Measurements from ENCODE around the gene IGF1R.

Gene IGF1R

GRCh38 chr15:98682992-98683701 is 34.8 kb downstream of the IGF1R start:
- H3K9me3 ChIP-seq (ENCODE audit: insufficient read depth, low read length), result no peaks in the 10 kb centered on the region
- no peak overlapping the region for H3K4me2 ChIP-seq (ENCODE audit: low read length)
- H3K4me3 ChIP-seq (ENCODE audit: low read length), result no peak overlapping the region
- no peaks in the 10 kb centered on the region for H3K27me3 ChIP-seq (ENCODE audit: low read depth, low read length)
- H3K36me3 ChIP-seq (replicated peaks; ENCODE audit: low read depth, low read length), result no peaks in the 10 kb centered on the region
- TF ChIP-seq EZH2phosphoT487 (IDR thresholded peaks at IDR 0.05; ENCODE audit: low read depth) (no peak), CTCF (IDR thresholded peaks at IDR 0.05; ENCODE audit: low read depth, low read length) (no peak)
- peaks cover 12% of the 10 kb centered on the region; the same call in 1 of the 2 replicates for H4K20me1 ChIP-seq (ENCODE audit: insufficient read depth, low read length)
- H3K4me1 ChIP-seq (ENCODE audit: low read length), result peaks cover 2% of the 10 kb centered on the region; the same call in 1 of the 2 replicates
- peaks cover 17% of the 10 kb centered on the region for H3K79me2 ChIP-seq (ENCODE audit: low read length)
- H3K9ac ChIP-seq (ENCODE audit: low read length), result no peak overlapping the region
- no peak overlapping the region for H2AFZ ChIP-seq (ENCODE audit: low read depth, low read length)
- H3K27ac ChIP-seq (ENCODE audit: low read length), result no peak overlapping the region

- Histone ChIP-seq H3K4me3 (ENCODE audit: low read length) (no peak overlapping the region), H3K4me1 (ENCODE audit: low read length) (peaks cover 5% of the 10 kb centered on the region; the same call in 1 of the 2 replicates), H3K9ac (ENCODE audit: low read length) (no peak overlapping the region), H3K79me2 (ENCODE audit: low read length) (peaks cover 20% of the 10 kb centered on the region), H3K27me3 (ENCODE audit: low read depth, low read length) (no peaks in the 10 kb centered on the region), H4K20me1 (ENCODE audit: insufficient read depth, low read length) (peaks cover 14% of the 10 kb centered on the region; the same call in 1 of the 2 replicates), H3K36me3 (replicated peaks; ENCODE audit: low read depth, low read length) (no peaks in the 10 kb centered on the region), H3K27ac (ENCODE audit: low read length) (no peak overlapping the region), H3K4me2 (ENCODE audit: low read length) (no peak overlapping the region), H3K9me3 (ENCODE audit: insufficient read depth, low read length) (no peaks in the 10 kb centered on the region), H2AFZ (ENCODE audit: low read depth, low read length) (no peak overlapping the region)
- TF ChIP-seq EZH2phosphoT487 (IDR thresholded peaks at IDR 0.05; ENCODE audit: low read depth) (no peak), CTCF (IDR thresholded peaks at IDR 0.05; ENCODE audit: low read depth, low read length) (no peak)
Measured at GRCh38 chr15:98683831-98684230, 35.5 kb downstream of the IGF1R start.

- no peaks in the 10 kb centered on the region for H3K9me3 ChIP-seq (ENCODE audit: insufficient read depth, low read length)
- H3K4me1 ChIP-seq (ENCODE audit: low read length), result peaks cover 5% of the 10 kb centered on the region; the same call in 1 of the 2 replicates
- peaks cover 20% of the 10 kb centered on the region for H3K79me2 ChIP-seq (ENCODE audit: low read length)
- H3K27ac ChIP-seq (ENCODE audit: low read length), result no peak overlapping the region
- H4K20me1 ChIP-seq (ENCODE audit: insufficient read depth, low read length), result peaks cover 14% of the 10 kb centered on the region; the same call in 1 of the 2 replicates
- H3K36me3 ChIP-seq (replicated peaks; ENCODE audit: low read depth, low read length), result no peaks in the 10 kb centered on the region
- H2AFZ ChIP-seq (ENCODE audit: low read depth, low read length), result no peak overlapping the region
- no peak overlapping the region for H3K4me2 ChIP-seq (ENCODE audit: low read length)
- H3K9ac ChIP-seq (ENCODE audit: low read length), result no peak overlapping the region
- H3K27me3 ChIP-seq (ENCODE audit: low read depth, low read length), result no peaks in the 10 kb centered on the region
- no peak overlapping the region for H3K4me3 ChIP-seq (ENCODE audit: low read length)
- TF ChIP-seq CTCF (IDR thresholded peaks at IDR 0.05; ENCODE audit: low read depth, low read length), result no peak
- no peak for TF ChIP-seq EZH2phosphoT487 (IDR thresholded peaks at IDR 0.05; ENCODE audit: low read depth)
Measured at GRCh38 chr15:98684436-98684835, 36.1 kb downstream of the IGF1R start.

- Histone ChIP-seq H3K9me3 (ENCODE audit: insufficient read depth, low read length) (no peaks in the 10 kb centered on the region), H3K9ac (ENCODE audit: low read length) (no peak overlapping the region), H3K4me2 (ENCODE audit: low read length) (no peak overlapping the region), H3K27ac (ENCODE audit: low read length) (no peak overlapping the region), H4K20me1 (ENCODE audit: insufficient read depth, low read length) (peaks cover 14% of the 10 kb centered on the region; the same call in 1 of the 2 replicates), H3K4me1 (ENCODE audit: low read length) (peaks cover 5% of the 10 kb centered on the region; the same call in 1 of the 2 replicates), H3K4me3 (ENCODE audit: low read length) (no peak overlapping the region), H3K27me3 (ENCODE audit: low read depth, low read length) (no peaks in the 10 kb centered on the region), H3K36me3 (replicated peaks; ENCODE audit: low read depth, low read length) (no peaks in the 10 kb centered on the region), H2AFZ (ENCODE audit: low read depth, low read length) (no peak overlapping the region), H3K79me2 (ENCODE audit: low read length) (peaks cover 20% of the 10 kb centered on the region)
- no peak for TF ChIP-seq CTCF (IDR thresholded peaks at IDR 0.05; ENCODE audit: low read depth, low read length)
- TF ChIP-seq EZH2phosphoT487 (IDR thresholded peaks at IDR 0.05; ENCODE audit: low read depth), result no peak
Measured at GRCh38 chr15:98684995-98685525, 36.7 kb downstream of the IGF1R start.
